HL-60 (cell line): ENCODE results near the gene CHTF8.

ENCODE experiments used
- GABPA ChIP-seq: IDR thresholded peaks from 2 replicates; pipeline ENCODE4 v1.6.1; 2012; ENCODE audit warnings: low read depth
- POLR2AphosphoS5 ChIP-seq: IDR thresholded peaks from 2 replicates; pipeline ENCODE4 v1.6.1; 2012; ENCODE audit warnings: low read depth
- TF ChIP-seq, protein P1 (sequence below): IDR thresholded peaks from one replicate; pipeline ENCODE4 v1.5.1; 2011; ENCODE audit warnings: low read length, control low read depth, inconsistent platforms; ENCODE audit not compliant: insufficient read depth
- TF ChIP-seq, protein P2 (sequence below): IDR thresholded peaks from 2 replicates; pipeline ENCODE4 v1.6.1; 2012; ENCODE audit warnings: low read depth; ENCODE audit not compliant: insufficient replicate concordance

DNA sequence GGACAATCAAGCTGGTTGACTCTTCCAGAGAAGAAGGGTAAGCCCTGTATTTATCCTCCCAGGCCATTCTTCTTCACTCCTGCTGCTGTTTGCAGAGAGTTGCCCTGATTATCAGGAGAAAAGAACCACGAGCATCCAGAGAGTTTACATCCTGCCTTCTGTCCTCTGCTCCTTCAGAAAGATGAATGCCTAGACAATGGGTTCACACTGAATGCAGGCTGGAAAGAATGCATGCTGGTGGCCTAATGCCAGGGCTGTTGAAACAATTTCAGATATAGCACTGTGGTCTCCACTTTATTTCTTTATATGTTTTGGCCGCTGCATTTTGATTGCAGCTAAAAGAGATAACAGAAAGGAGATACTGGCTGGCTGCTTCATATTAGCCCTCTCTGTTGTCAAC is 48.1 kb downstream of the CHTF8 start:
- TF ChIP-seq, protein P1, sequence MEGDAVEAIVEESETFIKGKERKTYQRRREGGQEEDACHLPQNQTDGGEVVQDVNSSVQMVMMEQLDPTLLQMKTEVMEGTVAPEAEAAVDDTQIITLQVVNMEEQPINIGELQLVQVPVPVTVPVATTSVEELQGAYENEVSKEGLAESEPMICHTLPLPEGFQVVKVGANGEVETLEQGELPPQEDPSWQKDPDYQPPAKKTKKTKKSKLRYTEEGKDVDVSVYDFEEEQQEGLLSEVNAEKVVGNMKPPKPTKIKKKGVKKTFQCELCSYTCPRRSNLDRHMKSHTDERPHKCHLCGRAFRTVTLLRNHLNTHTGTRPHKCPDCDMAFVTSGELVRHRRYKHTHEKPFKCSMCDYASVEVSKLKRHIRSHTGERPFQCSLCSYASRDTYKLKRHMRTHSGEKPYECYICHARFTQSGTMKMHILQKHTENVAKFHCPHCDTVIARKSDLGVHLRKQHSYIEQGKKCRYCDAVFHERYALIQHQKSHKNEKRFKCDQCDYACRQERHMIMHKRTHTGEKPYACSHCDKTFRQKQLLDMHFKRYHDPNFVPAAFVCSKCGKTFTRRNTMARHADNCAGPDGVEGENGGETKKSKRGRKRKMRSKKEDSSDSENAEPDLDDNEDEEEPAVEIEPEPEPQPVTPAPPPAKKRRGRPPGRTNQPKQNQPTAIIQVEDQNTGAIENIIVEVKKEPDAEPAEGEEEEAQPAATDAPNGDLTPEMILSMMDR = no peak
- no peak for TF ChIP-seq POLR2AphosphoS5
- TF ChIP-seq, protein P2, sequence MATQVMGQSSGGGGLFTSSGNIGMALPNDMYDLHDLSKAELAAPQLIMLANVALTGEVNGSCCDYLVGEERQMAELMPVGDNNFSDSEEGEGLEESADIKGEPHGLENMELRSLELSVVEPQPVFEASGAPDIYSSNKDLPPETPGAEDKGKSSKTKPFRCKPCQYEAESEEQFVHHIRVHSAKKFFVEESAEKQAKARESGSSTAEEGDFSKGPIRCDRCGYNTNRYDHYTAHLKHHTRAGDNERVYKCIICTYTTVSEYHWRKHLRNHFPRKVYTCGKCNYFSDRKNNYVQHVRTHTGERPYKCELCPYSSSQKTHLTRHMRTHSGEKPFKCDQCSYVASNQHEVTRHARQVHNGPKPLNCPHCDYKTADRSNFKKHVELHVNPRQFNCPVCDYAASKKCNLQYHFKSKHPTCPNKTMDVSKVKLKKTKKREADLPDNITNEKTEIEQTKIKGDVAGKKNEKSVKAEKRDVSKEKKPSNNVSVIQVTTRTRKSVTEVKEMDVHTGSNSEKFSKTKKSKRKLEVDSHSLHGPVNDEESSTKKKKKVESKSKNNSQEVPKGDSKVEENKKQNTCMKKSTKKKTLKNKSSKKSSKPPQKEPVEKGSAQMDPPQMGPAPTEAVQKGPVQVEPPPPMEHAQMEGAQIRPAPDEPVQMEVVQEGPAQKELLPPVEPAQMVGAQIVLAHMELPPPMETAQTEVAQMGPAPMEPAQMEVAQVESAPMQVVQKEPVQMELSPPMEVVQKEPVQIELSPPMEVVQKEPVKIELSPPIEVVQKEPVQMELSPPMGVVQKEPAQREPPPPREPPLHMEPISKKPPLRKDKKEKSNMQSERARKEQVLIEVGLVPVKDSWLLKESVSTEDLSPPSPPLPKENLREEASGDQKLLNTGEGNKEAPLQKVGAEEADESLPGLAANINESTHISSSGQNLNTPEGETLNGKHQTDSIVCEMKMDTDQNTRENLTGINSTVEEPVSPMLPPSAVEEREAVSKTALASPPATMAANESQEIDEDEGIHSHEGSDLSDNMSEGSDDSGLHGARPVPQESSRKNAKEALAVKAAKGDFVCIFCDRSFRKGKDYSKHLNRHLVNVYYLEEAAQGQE = no peak
- TF ChIP-seq GABPA = no peak
